Measurements from ENCODE around the gene TTC34.
"Not testable (repeated sequence)": the region's sequence is repeated elsewhere in the genome, so short reads cannot be mapped to it uniquely, and the experiment has no call there.

The TTC34 gene

DNA sequence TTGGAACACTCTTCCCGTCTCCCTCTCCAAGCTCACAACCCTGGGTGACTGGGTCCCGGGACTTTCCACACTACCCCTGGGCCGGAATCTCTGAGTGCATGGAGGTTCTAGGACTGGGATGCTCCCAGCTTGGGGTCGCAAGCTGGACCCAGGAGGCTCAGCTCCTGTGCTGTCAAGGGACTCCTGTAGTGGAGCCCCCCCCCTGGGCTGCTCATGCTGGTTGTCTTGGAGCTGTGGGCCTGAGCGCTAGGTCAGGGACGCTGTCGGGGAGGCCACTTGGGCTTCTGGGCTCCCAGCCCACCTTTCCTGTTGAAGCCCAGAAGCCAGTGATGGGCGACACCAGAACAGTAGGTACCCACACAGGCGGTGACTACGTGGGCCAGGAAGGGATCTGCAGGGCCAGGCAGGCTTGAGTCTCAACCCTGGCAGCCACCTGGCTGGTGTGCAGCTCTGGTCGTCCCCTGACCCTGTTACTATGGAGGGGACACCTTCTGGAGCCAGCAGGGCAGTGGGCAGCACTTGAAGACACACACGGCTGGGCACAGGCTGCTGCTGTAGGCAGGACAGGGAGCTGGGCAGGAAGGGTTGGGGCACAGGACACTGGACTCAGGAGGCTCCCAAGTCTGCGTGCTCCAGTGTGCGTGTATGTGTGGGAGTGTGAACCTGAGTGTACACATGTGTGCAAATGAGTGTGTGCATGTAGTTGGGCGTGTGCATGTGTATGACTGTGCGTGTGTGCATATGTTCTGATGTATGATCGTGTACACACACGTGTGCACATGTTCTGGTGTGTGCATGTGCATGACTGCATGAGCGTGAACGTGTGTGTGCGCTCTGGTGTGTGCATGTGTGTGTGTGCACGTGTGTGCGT lies 171.6 kb downstream of the TTC34 start:
- no peak for DNase-seq (ENCODE audit: low read depth in 2 of 2)

DNA sequence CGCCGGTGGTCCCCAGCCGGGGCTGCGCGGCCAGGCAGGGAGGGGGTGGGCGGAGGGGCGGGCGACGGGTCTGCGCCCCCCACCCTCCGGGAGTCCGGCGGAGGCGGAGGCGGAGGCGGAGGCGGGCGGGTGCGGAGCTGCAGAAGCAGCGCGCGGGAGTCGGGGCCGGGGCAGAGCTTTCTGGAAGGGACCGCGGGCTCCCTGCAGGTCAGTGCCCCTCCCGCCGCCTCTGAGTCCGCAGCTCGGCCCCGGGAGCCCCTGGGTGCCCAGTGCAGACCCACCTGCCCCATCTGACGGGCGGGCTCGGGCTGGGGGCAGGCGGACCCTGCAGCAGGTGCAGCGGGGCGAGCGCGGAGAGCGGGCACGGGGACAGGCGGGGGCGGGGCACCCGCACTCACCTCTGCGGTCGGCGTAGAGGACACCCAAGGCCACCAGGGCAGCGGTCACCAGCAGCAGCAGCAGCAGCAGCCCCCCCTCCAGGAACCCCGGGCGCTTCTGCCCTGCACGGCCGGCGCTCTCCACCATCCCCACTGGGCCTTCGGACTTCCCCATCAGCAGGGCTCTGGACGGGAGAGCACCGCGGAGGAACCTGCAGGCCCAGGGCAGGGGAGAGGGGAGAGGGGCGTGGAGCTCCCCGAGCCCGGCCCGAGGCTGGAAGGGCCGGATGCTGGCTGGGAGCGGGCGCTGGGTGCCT lies 172.4 kb downstream of the TTC34 start:
- no peak for DNase-seq (ENCODE audit: low read depth in 2 of 2)

DNA sequence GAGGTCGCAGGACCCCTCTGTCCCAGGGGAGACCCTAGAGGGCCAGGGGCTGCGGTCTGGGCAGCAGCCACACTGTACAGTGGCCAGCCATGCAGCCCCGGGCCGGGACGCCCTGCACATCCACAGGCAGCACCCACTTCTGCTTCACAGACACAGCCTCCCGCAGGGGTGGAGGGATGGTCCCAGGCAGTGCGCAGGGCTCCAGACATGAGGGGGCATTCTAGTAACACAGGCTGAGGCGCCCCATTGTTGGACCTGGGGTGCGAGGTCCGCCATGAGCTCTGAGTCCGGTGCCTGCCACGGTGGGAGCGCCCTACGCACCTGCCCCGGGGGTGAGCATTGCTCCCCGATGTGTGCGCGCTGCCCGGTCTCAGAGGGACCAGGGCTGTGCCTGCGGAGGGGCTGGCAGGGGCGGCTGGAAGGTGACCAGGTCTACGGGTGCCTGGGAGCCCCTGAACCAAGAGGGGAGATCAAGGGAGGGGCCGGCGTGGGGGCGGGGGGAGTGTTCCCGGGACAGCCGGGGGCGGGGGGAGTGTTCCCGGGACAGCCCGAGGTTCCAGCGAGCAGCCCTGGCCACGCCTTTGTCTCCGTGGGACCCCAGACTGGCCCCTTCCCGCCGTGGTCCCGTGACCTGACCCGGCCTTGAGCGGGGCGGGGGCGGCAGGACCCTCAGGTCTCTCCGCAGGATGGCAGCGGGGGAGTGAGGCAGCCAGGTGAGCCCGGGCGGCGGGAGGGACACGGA lies 173.1 kb downstream of the TTC34 start:
- DNase-seq (ENCODE audit: low read depth in 2 of 2) = no peak

DNA sequence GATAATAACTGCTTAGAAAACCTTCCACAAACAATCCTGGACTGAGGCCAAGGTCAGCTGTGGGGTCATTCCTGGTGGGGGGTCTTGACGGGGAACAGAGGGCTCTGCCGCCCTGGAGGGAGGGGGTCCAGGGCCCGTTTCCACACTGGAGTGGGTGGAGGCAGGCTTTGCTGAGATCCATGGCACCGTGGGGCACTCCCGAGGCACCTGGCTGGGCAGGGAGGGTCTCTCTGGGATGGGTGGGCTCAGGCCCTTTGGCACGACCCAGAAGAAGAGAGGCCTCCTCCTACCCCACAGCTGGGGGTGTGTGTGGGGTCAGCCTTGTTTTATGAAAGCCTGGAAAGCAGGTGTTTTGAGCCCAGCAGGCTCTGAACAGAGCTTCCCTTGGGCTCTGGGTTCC lies 173.7 kb downstream of the TTC34 start:
- no peak for DNase-seq (ENCODE audit: low read depth in 2 of 2)

DNA sequence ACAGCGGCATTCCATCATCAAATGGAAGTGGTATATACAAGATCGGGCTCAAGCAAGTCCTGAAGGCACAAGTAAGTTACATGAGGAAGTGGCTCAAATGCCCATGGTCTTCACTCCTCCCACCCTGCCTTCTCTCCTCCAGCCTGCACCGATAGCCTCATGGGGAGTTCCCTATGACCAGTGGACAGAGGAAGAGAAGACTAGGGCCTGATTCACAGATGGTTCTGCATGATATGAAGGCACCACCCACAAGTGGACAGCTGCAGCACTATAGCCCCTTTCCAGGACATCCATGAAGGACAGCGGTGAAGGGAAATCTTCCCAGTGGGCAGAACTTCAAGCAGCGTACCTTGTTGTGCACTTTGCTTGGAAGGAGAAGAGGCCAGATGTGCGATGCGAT lies 175.7 kb downstream of the TTC34 start:
- not testable (repeated sequence) for DNase-seq (ENCODE audit: low read depth in 2 of 2)

DNA sequence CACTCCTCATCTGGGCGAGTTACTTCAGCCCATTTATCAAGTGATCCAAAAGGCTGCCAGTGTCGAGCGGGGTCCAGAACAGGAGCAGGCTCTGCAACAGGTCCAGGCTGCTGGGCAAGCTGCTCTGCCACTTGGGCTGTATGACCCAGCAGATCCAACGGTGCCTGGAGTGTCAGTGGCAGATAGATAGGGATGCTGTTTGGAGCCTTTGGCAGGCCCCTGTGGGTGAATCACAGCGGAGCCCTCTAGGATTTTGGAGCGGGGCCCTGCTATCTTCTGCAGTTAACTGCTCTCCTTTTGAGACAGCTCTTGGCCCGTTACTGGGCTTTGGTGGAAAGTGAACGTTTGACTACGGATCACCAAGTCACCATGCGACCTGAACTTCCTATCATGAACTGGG lies 176.2 kb downstream of the TTC34 start:
- DNase-seq (ENCODE audit: low read depth in 2 of 2) = no peak

DNA sequence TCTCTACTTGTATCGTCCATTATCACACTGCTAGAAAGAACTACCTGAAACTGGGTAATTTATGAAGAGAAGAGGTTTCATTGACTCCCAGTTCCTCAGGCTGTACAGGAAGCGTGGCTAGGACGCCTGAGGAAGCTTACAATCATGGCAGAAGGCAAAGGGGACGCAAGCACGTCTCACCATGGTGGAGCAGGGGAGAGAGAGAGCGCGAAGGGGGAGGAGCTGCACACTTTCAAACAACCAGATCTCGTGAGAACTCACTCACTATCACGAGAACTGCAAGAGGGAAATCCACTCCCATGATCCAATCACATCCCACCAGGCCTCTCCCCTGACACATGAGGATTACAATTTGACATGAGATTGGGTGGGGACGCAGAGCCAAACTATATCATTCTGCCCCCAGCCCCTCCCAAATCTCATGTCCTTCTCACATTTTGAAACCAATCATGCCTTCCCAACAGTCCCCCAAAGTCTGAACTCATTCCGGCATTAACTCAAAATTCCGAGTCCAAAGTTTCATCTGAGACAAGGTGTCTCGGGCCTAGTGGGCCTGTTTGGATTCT lies 176.7 kb downstream of the TTC34 start:
- DNase-seq (ENCODE audit: low read depth in 2 of 2) = no peak

DNA sequence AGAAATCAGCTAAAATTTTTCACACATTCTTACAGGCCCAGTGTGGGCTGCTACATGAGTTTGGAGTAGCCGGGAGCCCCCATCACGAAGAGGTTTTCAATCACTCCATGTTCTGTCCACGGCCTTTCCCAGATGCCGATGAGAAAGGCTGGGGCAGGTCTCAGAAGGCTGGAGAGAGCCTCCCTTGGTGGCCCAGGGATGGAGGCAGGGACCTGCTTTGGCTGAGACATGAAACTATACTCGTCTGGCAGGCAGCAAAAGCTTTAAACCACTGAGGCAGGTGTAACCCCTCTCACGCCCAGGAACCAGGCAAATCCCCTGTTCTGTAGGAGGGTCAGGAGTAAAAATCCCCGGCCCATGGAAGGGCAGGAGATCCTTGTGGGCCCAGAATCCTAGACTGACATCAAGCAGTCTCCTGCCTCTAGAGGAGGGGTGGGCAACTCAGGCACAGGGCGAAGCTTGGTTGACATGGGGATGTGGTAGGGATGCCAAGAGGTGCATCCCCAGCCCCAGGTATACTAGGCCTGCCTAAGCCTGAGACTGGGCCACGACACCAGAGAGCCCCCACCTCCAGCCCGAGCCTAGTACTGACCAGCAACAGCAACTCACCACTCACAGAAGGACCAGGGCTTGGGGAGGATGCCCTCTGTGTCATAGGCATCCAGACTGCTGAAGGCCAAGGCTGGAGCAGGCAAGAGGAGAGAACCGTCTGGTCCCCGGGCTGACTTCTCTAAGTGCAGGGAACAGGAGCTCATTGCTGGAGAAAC lies 177.7 kb downstream of the TTC34 start:
- DNase-seq (ENCODE audit: low read depth in 2 of 2) = no peak

DNA sequence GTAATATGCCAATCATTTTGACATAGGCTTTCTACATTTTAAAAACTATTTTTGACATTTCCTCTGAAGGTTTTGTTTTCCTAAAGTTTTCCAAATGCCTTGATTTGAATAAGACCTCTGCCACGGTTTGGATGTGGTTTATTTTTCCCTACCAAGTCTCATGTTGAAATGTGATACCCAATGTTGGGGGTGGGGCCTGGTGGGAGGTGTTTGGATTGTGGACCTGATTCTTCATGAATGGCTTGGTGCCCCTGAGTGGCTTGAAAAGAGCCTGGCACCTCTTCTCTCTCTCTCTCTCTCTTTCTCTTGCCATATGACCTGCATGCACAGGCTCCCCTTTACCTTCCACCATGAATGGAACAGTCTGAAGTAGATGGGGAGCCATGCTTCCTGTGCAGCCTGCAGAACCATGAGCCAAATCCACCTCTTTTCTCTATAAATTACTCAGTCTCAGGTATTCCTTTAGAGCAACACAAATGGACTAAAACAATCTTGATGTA lies 183.5 kb downstream of the TTC34 start:
- no peak for DNase-seq (ENCODE audit: low read depth in 2 of 2)

DNA sequence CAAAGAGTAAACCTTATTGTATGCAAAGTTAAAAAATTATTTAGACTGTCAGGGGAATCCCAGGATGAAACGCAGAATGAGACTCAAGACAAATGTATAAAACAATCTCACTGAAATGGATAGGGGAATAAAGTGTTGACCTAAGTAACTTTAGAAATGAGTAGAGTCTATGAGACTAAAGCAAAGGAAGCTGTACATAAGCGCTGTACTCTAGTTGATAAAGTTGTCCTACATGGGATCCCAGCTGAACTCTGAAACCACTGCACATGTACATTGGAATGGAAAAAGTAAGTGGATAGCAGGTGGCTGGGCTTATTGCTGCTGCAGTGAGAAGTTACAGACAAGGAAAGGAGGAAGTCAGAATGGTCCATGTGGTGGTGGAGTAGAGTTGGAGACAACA lies 187.3 kb downstream of the TTC34 start:
- no peak for DNase-seq (ENCODE audit: low read depth in 2 of 2)

DNA sequence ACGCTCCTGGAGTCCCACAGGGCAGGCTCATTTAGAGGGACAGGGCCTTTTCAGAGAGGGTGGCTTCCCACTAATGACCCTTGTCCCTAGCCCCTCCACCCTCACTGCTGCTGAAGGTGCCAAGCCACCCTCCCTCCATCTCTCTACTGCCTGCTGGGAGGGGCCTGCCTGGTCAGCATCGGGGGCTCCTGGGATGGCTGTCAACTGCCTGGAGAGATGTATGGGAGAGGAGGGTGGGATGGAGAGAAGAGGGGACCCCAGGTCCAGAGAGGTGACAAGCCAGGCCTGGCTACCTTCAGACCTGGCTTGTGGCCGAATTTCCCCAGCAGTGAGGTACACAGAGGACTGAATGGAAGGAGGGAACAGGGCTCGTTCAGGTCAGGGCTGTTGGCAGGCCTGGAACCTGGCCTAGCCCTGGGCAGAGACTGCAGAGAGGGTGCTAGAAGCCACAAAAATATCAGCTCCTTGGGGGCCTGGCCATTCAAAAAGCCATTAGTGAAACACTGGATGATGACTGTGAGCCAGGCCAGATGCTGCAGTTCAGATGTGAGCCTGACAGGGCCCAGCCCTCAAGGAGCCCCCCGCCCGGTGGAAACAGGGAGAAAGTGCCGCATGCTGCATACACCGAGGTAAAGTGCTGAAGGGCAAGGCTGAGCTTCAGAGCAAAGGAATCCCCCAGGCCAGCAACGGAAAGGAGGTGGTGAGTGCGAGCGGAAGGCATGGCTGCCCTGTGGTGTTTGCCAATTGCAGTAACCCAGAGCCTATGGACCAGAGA lies 188.7 kb downstream of the TTC34 start:
- DNase-seq (ENCODE audit: low read depth in 2 of 2) = no peak

DNA sequence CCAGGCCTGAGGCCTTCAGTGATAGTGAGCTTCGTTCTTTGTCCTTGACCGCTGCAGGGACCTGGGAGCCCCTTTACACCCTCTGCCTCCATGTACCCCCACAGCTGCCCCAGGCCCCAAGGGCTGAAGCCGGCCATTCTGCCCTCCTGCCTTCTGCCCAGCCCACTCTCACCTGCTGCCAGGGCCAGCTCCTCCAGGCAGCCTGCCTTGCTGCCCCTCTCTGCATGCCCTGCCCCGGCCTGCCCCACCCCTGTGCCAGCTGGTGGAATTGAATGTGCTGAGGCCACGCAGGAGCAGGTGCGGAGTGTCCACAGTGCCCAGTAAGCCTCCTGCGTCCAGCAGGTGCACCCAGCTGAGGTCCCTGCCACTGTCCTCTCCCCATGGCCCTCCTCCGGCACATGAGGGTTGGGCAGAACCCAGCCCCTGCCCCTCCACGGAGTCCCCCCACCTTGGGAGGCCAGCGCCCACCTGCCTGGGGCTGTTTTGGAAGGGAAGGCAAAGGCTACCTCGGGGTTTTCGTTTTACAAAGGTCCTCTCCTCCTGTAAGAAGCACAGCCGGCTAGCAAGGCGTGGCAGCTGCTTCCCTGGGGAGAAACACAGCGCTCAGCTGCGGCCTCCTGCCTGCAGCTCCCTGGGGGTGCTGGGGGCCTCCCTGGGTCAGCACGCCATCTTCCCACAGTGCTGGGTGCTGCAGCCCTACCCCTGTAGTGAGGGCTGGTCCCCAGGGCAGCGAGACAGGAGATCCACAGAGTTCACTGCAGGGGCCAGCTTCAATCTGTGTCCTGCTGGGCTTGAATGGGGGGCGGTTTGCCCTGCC lies 189.7 kb downstream of the TTC34 start:
- no peak for DNase-seq (ENCODE audit: low read depth in 2 of 2)

DNA sequence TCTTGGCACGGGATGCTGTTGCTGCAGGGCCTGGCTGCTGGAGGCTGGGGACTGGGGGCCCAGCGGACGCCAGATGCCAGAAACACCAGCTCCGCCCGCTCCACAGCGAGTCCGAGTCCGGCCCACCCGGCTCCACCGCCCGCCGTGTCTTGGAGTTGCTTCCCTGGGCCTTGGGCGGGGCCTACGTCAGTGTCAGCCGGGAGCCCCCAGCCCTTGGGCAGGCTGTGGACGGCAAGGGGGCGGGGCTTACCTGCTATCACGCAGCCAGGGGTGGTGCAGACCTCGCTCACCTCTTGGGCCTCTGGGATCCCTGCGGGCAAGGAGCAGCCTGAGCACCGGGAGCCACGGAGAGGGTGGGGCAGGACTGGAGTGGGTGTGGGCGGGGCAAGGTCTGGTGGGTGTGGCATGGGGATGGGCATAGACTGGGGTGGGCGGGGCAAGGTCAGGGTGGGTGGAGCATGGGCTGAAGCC lies 190.4 kb downstream of the TTC34 start:
- DNase-seq (ENCODE audit: low read depth in 2 of 2) = peak in 1 of 2 donors; percentile 25

DNA sequence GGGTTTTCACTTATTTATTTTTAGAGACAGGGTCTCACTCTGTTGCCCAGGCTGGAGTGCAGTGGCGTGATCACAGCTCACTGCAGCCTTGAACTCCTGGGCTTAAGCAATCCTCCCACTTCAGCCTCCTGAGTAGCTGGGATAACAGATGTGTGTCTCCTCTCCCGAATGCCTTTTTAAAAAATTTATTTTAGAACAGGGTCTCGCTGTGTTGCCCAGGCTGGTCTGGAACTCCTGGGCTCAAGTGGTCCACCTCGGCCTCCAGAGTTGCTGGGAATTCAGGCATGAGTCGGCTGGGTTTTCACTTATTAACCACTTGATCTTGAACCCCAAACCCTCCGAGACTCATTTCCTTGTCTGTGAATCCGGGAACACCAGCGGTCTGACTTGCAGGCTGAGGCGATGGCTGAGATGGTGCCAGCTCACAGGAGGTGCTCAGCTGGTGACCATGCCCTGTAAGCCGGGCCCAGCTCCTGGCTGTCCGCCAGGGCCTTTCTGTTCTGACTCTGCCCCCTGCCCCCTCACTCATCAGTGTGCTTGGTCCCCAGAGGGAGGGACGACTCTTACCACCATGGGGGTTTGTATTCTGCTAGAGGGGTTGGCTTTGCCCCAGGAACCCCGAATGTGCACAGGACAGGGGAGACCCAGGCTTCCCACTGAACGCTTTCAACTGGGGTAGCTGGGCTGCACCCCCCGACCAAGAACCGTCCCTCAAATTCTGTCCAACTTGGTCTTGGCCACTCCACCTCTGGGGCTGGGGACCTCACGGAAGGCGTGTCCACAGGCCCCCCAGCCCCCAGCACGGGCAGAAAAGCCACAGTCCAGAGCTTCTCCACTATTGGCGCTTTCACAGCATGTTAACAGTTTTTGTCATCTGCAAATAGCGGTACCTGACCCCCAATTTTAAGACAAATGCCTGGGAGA lies 191.2 kb downstream of the TTC34 start:
- DNase-seq (ENCODE audit: low read depth in 2 of 2) = no peak

DNA sequence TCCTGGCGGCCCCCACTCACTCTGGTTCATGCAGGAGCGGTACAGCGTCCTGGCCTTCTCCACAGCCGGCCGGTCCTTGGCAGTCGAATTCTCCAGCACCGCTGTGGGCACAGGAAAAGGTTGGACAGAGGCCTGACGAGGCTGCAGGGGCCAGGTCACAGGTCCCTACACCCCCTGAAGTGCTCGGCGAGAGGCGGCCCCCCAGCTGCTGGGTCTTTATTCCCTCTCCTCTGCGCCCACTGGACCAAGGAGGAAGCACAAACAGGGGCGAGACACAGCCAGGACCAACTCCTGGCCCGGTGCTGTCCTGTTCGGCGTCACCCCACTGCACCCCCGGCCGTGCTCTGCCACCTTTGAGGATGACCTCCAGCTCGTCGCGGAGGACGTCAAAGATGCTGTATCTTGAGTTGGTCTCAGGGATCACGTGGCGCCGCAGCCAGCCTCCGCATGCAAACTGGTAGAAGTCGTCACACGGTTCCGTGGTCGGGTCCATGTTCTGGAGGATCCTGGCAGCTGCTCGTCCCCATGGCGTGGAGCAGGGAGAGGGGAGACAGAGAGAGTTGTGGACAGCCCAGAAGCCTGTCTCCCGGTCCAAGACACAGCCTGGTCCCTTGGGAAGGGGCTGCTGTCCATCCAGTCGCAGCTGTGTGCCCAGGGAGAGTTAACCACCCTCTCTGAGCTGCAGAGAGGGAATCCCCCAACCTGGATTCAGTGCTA lies 192.0 kb downstream of the TTC34 start:
- no peak for DNase-seq (ENCODE audit: low read depth in 2 of 2)

DNA sequence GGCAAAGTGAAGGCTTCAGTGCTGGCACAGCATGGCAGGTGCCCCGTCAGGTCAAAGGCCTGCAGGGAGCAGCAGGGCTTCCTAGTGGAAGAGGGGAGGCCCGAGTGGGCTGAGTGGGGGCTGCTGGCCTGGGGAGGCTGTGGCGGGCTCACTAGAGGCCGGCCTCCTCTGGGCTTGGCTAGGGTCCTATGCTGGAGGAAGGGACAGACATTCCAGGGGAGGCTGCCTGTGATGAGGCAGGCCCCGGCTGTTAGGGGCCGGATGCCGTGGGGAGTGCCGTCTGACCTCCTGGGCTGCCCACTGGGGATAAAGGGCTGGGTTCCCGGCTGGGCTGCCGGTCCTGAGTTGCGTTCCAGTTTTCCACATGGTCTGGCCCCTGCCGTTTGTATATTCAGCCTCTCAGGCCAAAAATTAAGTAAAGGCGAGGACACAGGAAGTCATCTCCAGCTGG lies 193.8 kb downstream of the TTC34 start:
- no peak for DNase-seq (ENCODE audit: low read depth in 2 of 2)

DNA sequence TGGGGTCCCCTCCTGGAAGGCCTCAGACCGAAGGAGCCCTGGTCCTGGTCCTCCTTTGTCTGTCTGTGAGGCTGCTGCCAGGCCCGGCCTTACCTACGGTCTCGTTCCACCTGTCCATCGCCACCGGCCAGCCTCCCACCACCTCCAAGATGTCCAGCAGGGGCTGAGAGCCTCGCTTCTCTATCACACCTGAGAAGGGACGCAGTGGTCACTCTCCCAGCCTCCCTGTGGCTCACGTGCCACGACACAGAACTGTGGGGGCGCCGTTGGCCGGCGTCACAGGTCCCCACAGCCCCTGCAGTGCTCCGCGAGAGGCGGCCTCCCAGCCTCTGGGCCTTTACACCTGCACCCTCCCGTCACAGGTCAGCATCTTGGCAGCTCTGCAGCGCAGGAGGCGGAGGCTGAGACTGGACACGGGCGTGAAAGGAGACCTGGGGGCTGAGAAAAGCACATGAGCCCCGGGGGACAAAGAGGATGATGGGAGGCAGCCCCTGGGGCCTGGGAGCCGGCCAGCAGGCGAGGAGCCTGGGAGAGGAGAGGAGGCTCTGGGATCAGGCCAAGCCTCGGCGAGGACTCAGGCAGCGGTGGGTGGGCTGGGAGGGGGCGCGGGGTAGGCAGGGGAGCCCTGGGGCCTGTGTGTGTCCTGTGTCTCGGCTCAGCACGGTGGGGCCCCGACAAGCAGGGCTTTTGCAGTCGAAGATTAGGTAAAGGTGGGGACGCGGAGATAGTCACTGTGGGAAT lies 194.4 kb downstream of the TTC34 start:
- no peak for DNase-seq (ENCODE audit: low read depth in 2 of 2)
